NCI-H146 treated with DMSO at 0.1 percent for 48 hours (cell line): ENCODE measurements around the gene MFSD11.
"Not testable (repeated sequence)": the region's sequence is repeated elsewhere in the genome, so short reads cannot be mapped to it uniquely, and the experiment has no call there.

Experiments
- DNase-seq: peaks from one replicate; lab custom pipeline; 2025; ENCODE audit not compliant: unreplicated experiment; lab: John Stamatoyannopoulos, UW

Gene MFSD11

DNA sequence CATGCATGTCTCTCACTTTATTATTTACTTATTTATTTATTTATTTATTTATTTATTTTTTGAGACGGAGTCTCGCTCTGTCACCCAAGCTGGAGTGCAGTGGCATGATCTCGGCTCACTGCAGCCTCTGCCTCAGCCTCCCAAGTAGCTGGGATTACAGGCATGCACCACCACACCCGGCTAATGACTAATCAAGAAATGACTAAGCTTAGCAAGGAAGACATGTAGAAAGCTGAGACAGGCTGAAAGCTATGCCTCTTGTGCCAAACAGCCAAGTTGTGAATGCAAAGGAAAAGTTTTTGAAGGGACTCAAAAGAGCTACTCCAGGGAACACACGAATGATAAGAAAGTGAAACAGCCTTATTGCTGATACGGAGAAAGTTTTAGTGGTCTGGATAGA, 7.9 kb downstream of the MFSD11 start:
- DNase-seq: not testable (repeated sequence)

DNA sequence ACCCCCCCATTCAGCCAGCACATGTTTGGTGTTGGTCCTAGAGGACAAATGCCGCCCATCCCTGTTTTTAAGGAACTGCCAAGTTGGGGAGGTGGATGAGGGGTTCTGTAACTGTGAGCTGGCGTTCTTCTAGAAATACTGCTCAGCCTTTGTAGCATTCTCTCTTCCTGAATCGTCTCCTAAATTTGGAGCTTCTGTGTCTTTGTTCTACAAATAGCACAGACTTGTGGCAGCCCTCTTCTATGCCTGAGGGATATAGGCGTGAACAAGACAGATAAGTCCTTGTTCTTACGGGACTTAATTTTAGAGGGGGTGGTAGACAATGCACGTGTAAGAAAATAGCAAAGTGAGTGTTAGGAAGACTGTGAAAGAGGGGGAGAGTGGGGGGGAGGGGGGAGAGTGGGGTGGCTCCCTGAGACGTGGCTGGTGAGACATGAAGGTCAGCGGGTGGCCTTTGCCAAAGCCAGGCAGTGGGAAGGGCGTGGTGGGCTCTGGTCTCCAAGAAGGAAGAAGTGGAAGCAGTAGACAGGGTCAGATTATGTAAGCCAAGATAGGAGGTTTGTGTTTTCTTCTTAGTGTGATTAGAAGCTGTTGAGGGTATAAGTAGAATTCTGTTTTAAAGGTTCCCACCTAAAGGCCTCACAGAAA, 9.9 kb downstream of the MFSD11 start:
- no peak for DNase-seq

DNA sequence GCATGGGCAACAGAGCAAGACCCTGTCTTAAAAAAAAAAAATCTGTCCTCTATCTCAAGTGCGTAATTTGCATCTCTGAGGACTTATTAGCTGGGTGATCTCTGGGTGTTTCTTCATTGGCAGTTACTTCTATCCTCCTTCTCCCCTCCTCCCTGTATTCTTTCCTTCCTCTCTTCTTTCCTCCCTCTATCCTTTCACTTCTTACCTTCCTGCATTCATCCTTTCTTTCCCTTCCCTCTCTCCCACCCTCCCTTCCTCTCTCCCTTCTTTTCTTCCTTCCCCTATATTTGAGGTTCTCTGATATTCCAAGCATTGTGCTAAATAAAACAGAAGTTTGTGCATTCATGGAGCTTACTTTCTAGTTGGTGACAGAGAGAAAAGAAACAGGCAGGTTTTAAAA, 10.7 kb downstream of the MFSD11 start:
- DNase-seq: no peak

DNA sequence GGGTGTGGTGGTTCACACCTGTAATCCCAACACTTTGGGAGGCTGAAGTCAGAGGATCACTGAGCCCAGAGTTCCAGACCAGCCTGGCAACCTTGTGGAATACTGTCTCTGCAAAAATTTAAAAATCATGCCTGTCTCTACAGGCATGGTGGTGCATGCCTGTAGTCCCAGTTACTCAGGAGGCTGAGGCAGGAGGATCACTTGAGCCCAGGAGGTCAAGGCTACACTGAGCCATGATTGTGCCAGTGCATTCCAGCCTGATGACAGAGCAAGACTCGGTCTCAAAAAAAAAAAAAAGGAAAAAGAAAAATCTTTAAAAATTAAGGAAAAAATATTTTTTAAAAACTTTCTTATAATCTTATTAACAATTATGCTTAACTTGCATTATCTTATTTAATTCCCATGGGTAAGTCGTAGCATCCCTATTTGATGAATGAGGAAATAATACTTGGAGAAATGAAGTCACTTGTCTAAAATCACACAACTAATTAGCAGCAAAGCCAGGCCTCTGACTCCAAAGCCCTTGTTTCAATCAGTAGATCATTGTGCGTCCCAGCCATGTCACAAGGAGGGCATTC, 13.6 kb downstream of the MFSD11 start:
- no peak for DNase-seq

DNA sequence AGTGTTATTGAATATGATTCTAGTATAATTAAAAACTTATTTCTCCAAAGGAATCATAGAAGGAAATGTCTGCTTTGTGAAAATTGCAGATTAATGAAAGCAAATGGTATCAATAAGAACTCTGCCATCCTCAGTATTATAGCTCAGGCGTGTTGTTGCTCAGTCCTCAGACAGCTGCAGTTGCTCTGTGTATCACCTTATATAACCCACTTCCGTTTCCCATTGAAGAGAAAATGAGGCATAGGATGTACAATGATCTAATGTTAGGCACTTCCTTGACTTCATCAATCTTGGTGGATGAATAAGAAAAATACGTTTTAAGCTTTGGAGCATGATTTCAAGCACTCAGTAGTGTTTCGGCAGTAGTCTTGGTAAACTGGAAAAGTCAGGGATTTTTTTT, 14.1 kb downstream of the MFSD11 start:
- DNase-seq: no peak

DNA sequence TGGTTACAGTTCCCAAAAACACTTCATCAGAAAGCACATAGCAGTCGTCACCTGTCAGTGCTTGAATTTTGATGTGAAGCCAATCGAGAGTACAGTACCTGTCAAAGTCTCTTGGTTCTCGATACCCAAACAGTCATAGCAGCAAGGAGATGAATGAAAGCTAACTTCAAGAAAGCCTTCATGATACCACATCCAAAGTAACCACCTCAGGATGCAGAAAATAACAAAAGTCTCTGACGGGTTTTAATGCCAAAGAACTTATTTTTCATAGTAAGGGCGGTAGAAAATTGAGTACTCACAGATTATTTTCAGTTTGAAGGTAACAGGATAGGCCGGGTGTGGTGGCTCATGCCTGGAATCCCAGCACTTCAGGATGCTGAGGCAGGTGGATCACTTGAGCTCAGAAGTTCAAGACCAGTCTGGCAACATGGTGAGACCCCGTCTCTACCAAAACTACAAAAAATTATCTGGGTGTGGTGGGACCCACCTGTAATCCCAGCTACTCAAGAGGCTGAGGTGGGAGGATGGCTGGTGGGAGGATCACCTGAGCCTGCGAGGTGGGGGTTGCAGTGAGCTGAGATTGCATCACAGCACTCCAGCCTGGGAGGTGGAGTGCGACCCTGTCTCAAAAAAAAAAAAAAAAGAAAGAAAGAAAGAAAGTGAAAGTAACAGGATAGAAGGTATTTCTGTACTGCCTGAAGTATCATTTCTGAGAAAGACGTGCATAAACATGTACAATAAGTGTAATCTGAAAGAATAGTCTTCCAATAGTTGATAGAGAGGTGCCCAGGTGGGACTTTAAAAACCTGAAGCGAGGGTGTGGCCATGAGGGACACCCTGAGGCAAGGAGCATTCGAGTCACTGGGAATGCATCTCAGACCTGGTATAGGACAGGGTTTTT, 15.4 kb downstream of the MFSD11 start:
- no peak for DNase-seq

DNA sequence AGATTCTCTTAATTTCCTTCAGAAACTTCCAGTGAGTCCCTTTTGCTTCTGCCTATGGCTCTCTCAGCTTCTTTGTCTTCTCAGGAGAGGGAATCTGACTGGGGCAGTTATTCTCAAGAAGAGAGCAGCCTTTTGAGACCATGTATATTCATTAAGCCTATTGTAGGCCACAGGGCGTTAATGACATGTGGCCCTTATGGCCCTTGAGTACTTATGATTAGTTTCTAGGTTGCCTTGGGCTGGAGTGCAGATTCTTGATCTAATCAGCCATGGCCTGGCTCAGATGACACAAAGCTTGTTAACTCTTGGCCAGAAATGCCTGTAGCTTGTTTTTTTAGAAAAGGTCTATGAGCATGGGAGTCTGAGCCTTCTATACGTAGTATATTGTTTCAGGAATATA, 17.4 kb downstream of the MFSD11 start:
- DNase-seq: no peak

DNA sequence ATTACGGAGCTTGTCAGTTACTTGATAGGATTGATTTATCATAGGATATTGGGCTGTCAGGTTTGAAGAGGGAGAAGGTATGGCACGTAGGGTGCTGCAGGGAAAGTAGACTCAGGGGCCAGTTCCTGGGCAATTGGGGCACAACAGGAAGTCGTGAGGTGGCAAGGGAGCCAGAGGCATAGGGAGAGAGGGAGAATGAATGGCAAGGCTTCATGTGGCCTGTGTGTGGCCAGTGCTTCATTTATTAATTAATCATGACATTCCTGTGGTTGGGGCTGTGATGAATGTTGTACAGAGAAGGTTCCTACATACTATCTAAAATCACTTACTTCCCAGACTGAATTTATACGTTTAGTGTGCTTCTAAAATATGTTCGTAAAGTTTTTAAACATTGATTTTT, 19.3 kb downstream of the MFSD11 start:
- DNase-seq: no peak

DNA sequence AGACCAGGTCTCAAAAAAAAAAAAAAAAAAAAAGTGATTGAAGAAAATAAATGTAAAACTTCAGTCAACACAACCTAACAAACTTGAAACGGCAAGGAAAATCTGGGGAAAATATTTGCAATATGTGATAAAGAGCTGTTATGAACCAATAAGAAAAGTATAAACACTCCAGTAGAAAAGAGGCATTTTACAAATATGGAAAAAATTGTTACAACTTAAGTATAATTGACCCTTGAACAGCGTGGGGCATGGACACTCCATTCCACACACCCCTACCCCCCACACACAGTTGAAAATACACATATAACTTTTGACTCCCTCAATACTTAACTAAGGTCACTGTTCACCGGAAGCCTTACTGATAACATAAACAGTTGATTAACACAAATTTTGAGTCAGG, 20.7 kb downstream of the MFSD11 start:
- DNase-seq: no peak

DNA sequence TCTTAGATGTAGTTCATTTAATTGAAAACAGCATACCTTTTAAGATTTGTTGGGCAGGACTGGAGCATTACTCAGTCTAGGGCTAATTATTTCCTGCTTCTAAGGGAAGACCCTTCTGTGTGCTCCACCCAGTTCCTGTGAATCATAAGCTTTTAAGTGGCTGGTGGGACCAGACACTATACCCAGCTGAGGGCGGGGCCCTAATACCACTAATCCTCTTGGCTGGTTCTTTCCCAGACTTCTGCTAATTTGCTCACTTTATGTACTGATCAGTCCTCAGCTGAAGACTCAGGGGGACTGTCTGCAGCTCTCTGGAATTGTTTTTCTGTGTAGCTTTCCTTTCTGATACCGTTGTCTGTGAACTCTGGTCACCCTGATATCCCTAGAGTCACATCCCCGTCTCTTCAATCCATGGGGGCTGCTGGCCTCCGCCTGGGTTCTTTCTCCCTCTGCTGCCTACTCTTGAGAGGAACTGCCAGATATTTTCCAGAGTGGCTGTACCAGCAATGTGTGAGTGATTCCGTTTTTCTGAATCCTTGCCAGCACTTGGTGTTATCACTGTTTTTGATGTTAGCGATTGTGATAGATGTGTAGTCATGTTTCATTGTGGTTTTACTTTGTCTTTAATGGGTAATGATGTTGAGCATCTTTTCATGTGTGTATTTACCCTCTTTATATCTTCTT, 35.1 kb downstream of the MFSD11 start:
- no peak for DNase-seq

DNA sequence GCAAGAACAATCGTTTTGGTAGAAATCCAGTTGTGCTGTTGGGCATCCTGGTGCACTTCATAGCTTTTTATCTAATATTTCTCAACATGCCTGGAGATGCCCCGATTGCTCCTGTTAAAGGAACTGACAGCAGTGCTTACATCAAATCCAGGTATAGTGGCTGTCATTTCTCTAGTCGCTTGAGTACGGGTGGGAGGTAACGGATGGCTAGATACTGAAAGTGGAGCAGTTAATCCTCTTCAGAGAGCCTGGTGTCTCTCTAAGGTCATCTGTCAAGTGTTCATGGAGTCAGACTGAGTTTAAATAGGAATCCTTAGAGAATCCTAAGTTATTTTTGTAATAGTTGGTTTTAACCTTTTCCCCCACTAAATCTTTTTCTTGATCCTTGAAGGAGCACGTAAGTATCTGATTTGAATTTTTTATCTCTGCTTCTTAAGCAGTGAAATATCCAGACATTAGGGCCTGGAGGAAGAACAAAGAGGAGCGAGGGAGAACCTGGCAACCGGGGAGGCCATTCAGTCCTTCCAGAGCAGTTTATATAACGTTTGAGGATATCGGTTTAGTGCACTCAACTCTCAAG, 37.2 kb downstream of the MFSD11 start:
- no peak for DNase-seq

DNA sequence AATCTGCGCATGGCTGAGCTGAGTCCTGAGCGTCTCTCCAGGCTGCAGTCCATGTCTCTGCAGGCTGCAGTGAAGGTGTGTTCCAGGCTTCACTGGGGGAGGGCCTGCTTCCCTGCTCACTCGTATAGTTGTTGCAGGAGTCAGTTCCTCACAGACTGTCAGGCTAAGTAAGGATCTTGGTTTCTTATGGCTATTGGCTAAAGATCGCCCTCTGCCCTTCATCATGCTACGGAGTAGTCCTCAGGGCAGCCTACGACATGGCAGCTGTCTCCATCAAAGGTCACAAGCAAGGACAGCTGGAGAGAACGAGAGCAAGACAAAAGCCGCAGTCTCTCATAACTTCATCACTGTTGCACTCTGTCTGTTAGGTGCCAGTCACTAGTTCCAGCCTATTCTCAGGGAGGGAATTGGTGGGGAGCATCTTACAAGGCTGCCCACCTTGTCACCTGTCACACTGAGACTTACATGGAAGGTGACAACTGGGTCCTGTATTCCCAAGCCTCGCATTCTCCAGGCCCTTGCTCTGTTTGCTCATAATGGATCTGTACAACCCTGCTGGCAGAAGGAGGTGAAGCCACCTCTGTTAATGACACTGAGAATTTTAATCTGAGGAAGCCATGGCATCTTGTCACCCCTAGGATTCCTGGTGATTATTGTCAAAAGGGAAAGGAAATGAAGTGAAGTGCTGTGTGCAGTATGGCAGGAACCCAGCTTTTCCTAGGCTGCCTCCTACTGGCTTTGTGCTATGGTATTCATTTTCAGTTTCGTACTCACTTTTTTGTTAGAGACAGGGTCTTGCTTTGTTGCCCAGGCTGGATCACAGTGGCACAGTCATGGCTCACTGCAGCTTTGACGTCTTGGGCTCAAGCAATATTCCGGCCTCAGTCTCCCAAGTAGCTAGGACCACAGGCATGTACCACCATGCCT, 43.4 kb downstream of the MFSD11 start:
- DNase-seq: no peak

DNA sequence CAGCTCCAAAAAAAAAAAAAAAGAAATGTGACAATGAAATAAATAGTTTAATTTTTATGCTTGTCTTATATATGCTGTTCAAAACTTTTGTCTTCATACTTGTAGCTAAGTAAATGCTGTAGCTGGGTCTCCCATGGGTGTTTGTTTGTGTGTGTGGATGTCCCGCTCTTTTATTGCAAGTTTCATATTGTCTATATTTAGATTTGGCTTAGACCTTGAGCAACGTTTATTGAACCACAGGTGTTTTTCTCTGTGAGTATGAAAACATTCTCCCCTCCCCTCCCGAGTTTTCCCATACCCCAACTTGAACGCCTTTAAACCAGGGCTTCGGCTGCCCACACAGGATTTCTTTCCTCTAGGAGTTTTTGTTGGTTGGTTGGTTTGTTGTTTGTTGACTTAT, 45.2 kb downstream of the MFSD11 start:
- DNase-seq: no peak

DNA sequence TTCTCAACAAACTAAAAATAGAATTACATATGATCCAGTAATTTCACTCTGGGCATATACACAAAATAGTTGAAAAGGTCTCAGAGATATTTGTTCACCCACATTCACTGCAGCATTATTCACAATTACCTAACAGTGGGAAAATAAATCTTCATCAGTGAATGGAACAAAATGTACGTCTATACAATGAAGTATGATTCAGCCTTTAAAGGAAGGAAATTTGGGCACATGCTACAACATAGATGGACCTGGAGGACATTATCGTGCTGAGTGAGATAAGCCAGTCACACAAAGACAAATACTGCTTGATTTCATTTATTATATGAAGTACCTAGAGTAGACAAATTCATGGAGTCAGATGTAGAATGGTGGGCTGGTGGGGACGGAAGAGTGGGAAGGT, 47.0 kb downstream of the MFSD11 start:
- DNase-seq: no peak

DNA sequence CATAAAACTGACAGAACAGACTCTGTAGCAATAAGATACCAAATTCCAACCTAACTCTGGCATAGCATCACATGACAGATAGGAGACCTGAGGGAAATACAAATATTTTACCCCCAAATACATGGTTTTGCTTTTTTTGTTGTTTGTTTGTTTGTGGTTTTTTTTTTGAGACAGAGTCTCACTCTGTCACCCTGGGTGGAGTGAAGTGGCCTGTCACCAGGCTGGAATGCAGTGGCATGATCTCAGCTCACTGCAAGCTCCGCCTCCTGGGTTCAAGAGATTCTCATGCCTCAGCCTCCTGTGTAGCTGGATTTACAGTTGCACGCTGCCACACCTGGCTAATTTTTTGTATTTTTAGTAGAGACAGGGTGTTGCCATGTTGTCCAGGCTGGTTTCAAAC, 49.9 kb downstream of the MFSD11 start:
- not testable (repeated sequence) for DNase-seq

DNA sequence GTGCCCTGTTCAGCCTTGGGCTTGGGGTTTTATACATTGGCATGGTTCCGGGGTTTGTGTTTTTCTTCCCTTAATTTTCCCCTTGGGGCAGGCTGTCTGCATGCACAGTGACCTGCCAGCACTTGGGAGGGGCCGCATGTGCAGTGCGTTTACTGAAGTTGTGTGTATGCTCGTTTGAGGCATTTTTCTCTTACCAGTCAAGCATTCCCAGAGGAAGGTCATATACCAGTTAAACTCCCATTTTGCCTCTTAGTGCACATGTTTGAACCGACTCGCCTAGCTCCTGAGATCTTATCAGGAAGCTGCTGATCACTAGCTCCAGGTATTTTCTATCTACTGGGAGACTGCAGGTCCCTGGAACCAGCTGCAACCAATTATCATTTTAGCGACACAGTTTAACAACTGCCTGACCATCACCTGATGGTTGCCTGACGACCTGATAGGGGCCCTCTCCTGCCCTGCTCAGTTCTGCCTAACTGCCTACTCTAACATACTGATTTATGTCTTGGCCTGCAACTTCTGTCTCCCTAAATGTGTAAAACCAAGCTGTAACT, 51.4 kb downstream of the MFSD11 start:
- DNase-seq: peak; percentile 84

DNA sequence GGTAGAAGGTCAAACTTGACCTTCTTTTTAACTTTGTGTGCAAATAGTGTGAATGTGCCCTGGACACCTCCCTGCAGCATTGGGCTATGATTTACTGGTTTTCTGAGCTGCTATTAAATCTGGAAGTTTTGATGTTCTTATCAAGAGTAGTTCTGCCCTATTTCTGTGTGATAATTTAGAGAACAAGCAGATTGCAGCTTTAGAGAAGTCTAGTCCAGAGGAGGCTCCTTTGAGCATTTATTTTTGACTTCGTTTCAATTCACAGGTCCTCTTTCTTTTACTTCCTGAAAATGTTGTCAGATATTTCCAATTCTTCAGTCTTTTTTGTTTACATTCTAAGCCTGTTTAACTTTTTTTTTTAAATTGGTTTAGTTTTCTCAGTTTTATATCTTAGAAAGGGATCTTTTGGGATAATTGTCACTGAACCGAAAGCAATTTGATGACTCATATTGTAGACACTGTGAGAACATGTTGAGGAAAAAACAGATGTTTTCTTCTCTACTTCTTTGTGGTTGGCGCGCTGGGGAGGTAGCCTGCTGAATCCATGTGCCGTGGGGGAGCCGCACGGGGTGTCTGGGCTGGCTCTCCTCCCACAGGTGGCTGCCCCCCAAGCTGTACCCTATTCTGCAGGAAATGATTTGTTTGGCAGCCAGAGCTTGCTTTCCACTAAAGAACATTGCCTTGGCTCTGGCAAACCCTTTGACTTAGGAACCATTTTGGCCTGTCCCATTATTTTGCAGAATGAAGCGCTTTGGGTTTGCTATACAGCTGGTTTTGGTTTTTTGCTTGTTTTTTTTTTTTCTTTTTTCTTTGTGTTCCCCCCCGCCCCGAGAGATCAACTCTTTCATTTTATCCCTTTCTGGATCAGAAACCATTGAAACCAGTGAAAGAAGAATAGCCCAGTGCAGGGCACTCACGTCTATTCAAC, 53.4 kb downstream of the MFSD11 start:
- DNase-seq: peak; percentile 27

DNA sequence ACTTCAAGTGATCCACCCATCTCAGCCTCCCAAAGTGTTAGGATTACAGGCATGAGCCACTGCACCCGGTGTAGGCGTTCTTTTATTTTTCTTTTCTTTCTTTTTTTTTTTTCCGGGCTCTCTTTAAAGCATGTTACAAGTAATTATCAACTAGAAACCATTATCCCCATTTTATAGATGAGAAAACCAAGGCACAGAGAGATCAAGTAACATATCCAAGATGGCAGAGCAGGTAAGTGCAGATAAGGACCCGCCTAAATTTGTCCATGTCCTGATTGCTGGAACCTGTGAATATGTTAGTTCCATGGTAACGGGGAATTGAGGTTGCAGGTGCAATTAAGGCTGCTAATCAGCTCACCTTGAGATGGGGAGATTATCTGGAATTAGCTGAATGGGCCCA, 54.4 kb downstream of the MFSD11 start:
- DNase-seq: no peak

DNA sequence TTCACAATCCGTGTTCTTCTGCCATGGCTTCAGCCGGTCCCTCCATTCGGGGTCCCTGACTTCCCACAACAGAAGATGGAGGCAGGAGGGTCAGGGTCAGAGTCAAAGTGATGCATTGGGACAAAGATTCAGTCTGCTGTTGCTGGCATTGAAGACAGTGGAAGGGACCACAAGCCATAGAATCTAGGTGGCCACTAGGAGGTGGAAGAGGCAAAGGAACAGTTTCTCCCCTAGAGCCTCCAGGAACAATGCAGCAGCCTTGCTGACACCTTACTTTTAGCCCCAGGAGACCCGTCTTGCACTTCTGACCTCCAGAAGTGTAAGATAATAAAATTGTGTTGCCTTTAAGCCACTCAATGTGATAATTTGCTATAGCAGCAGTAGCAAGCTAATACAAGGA, 55.9 kb downstream of the MFSD11 start:
- DNase-seq: peak; percentile 36
